Epithelial cell of umbilical artery (primary cell): Measurements from ENCODE around the gene ZNF12. TPM values are rescaled to one million over a fixed set of nuclear protein-coding genes. Genes with fewer than 3 reads are reported as not detected.

Source experiments
- total RNA-seq: library from RNA; depleted of rRNA; stranded (reverse); fragments of >200 nt; gene quantifications from 2 replicates; pipeline ENCODE4 v1.2.3, GENCODE V29; 2014

The ZNF12 gene
- total RNA-seq = 11.7 and 13.4 TPM in 2 replicates

GRCh38 chr7:6706666-6707407 is at the start of gene ZNF12:
TSS of gene ZNF12 (minus strand) at chr7:6706947. CDS start at chr7:6705173, 1,774 bp downstream.

GRCh38 chr7:6753964-6754363 is 47.2 kb upstream of the ZNF12 start, which contains the start of gene RSPH10B2:
TSS of gene RSPH10B2 (plus strand) at chr7:6754103. CDS start at chr7:6757678, 3,575 bp downstream.

Other genes with a start within 250 kb of the ZNF12 start
- 146 and 149 TPM in 2 replicates for gene KDELR2, start 222.8 kb downstream of the ZNF12 start, total RNA-seq
- gene GRID2IP, start 155.5 kb downstream of the ZNF12 start, total RNA-seq = not detected in 2 replicates
- 33.0 and 37.7 TPM in 2 replicates for gene ZDHHC4, start 129.5 kb downstream of the ZNF12 start, total RNA-seq
- 9.1 and 11.2 TPM in 2 replicates for gene INTS15, start 116.9 kb downstream of the ZNF12 start, total RNA-seq
- 0.15 and 0.97 TPM in 2 replicates for gene ZNF853, start 91.3 kb downstream of the ZNF12 start, total RNA-seq
- gene ZNF316, start 69.6 kb downstream of the ZNF12 start, total RNA-seq = 11.1 and 12.3 TPM in 2 replicates
- 0.15 TPM in 1 of 2 replicates, not detected in the other for gene RSPH10B2, start 47.2 kb upstream of the ZNF12 start, total RNA-seq
- 61.4 and 65.9 TPM in 2 replicates for gene CCZ1B, start 119.3 kb upstream of the ZNF12 start, total RNA-seq